ENCODE data around the gene CAPS. TPM values are rescaled to one million over a fixed set of nuclear protein-coding genes. Genes with fewer than 3 reads are reported as not detected.

Gene CAPS
- polyA plus RNA-seq, 1 donor, result 16.7 TPM

DNA sequence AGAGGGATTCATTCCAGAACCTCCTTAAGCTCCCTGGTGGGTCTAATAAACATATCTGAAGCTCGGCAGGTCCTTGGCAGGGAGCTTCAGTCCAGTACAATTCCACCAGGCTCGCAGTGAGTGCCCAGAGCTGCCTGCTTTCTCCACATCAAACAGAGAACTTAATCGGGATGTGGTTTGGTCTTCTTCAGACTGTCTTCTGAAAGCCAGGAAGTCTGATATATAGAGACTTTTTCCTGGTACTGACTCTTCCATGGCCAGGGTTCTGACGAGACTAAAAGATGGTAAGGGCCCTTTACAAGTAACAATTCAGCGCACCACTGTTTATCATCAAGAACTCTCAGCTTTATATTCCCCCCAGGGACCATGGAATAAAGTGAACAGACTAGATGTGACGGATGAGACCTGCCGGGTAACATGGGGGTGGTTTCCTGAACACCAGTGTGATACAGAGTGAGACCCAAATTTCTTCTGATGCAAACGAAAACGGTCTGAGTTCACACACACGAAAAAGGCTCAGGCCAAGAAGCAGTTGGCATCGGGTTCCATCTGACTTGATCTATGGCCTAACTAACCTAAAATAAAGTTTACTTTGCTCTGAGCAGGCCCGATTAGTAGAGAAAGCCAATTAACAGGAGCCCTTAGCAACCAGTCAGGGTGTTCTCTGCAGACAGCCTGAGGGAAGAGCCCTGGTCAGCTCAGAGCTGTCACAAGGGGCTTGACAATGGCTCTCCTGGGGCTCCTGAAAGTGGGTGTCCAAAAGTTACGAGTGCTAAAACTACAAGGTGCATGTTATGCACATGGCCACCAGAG lies 34.9 kb downstream of the CAPS start:
- Histone ChIP-seq H3K27me3 (ENCODE audit: control insufficient read depth, insufficient read depth, low read length) (no peaks in the 10 kb centered on the region), H3K36me3 (ENCODE audit: control insufficient read depth, insufficient read depth, low read length) (peaks cover 28% of the 10 kb centered on the region), H3K9me3 (ENCODE audit: control insufficient read depth, low read depth, low read length) (no peaks in the 10 kb centered on the region), H3K27ac (ENCODE audit: low read length) (peak overlapping the region; percentile 12), H3K4me3 (ENCODE audit: low read length) (no peak overlapping the region), H3K4me1 (ENCODE audit: control insufficient read depth, insufficient read depth, low read length) (peaks cover 44% of the 10 kb centered on the region)
- WGBS (ENCODE audit: insufficient coverage, low lambda C conversion rate), result 80% methylated on average over 1 of the region's 13 CpGs
- no peak for DNase-seq

DNA sequence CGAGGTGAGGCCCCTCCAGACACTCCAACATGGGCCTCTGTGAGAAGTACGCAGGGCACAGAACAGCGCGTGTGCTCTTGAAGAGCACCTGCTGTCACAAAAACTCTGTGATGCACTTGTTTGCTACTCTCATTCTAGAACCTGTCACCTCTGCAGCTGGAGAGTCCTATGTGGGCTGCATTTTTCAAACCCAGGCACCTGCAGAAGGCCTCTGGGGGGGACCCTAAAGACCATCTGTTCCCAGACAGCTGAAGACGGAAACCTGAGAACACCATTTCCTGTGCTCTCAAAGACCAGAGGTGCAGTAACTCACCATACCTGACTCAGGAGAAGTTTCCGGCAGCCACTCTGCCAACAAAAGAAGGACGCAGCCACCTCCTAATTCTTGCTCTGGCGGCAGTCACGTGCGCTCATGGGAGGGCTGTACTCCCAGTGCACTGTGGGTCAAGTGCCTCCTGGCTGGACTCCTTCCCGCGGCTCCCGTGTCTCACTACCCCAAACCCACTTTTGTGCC lies 35.8 kb downstream of the CAPS start:
- Histone ChIP-seq H3K4me1 (ENCODE audit: control insufficient read depth, insufficient read depth, low read length) (peaks cover 52% of the 10 kb centered on the region), H3K9me3 (ENCODE audit: control insufficient read depth, low read depth, low read length) (no peaks in the 10 kb centered on the region), H3K27me3 (ENCODE audit: control insufficient read depth, insufficient read depth, low read length) (no peaks in the 10 kb centered on the region), H3K4me3 (ENCODE audit: low read length) (no peak overlapping the region), H3K27ac (ENCODE audit: low read length) (peak overlapping the region; percentile 12), H3K36me3 (ENCODE audit: control insufficient read depth, insufficient read depth, low read length) (peaks cover 28% of the 10 kb centered on the region)
- no peak for DNase-seq
- no CpG with 5 or more reads among the region's 13 CpGs for WGBS (ENCODE audit: insufficient coverage, low lambda C conversion rate)

DNA sequence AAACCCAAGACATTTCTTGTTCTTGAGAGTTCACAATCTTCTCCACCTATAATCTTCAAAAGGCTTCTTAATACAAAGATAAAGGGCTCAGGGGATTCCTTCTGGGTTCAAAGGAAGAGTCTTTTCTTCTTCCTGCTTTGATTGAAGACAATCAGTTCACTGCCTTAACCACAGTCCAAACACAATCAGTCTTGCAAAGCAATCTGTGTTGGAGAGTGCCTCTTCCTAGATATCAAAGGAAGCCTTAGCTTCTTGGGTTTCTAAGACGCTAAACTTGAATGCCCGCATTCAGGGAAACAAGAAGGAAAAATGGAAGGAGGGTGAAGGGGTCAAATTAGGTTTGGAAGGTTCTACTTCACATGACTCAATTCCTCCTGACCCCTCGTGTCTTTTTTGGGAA lies 36.7 kb downstream of the CAPS start:
- Histone ChIP-seq H3K4me3 (ENCODE audit: low read length) (no peak overlapping the region), H3K27me3 (ENCODE audit: control insufficient read depth, insufficient read depth, low read length) (no peaks in the 10 kb centered on the region), H3K9me3 (ENCODE audit: control insufficient read depth, low read depth, low read length) (no peaks in the 10 kb centered on the region), H3K4me1 (ENCODE audit: control insufficient read depth, insufficient read depth, low read length) (peaks cover 58% of the 10 kb centered on the region), H3K27ac (ENCODE audit: low read length) (no peak overlapping the region), H3K36me3 (ENCODE audit: control insufficient read depth, insufficient read depth, low read length) (peaks cover 23% of the 10 kb centered on the region)
- no peak for DNase-seq
- no CpG with 5 or more reads among the region's 3 CpGs for WGBS (ENCODE audit: insufficient coverage, low lambda C conversion rate)

DNA sequence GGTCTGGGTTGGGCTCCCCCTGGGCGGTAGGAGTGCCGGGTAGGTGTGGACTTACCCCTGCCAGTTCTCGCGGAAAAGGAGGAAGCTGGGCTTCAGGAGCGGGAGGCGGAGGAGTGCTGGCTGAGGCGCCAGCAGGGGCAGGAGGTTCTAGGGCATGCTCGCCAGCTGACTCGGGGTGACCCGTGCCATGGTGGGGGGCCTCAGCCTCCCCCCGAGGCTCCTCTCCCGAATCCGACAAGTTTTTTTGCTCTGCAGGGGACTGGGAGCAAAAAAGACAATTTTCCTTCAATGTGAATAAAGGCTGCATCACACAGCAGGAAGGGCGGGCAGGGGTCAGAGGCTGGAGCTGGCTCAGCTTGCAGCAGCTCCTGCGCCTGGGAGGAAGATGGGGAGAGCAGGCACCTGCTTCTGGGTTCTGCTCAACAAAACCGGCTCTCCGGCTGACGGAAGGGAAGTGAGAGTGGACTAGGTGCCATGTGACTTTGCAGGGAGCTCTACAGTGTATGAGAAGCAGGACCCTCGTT lies 37.3 kb downstream of the CAPS start:
- DNase-seq, result no peak
- no peak overlapping the region for H3K4me3 ChIP-seq (ENCODE audit: low read length)
- H3K9me3 ChIP-seq (ENCODE audit: control insufficient read depth, low read depth, low read length), result no peaks in the 10 kb centered on the region
- H3K27me3 ChIP-seq (ENCODE audit: control insufficient read depth, insufficient read depth, low read length), result no peaks in the 10 kb centered on the region
- peaks cover 18% of the 10 kb centered on the region for H3K36me3 ChIP-seq (ENCODE audit: control insufficient read depth, insufficient read depth, low read length)
- peak overlapping the region; percentile 18 for H3K27ac ChIP-seq (ENCODE audit: low read length)
- peaks cover 59% of the 10 kb centered on the region for H3K4me1 ChIP-seq (ENCODE audit: control insufficient read depth, insufficient read depth, low read length)
- no CpG with 5 or more reads among the region's 19 CpGs for WGBS (ENCODE audit: insufficient coverage, low lambda C conversion rate)

DNA sequence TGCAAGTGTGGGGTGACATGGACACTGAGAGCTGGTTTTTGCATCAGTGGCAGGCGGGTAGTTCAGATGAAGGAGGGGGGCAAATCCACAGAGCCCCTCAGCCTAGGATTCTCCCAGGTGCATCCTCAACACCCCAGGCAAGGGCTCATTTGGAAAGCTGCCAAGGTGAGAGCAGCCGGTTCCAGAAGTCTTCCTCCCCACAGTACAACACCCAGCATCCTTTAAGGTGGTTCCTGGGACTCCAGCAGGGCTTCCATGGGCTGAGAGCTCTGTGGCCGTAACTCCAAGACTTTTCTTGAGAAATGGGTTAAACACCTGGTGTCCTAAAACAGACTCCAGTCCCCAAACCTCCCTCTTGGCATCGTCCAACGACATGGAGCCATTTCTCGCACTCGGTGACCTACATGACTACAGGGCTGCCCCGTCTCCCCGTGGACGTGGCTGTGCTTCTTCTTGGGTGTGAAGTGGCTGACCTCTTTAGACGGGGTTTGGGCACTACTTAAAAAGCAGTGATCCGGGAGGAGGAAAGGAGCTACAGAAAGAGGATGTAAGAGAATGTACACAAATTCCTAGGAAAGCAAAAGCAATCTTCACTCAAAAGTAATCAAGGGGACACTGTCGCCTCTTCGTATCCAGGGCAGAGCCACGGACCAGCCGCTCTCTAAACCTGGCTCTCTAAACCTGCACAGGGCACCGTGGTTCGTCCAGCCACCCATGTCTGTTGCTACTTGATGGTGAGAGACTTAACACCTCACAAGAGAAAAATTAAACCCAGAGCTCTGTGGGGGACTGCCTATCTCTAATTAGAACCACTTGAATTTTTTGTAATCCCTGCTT lies 38.4 kb downstream of the CAPS start:
- H3K9me3 ChIP-seq (ENCODE audit: control insufficient read depth, low read depth, low read length), result no peaks in the 10 kb centered on the region
- no peak overlapping the region for H3K27ac ChIP-seq (ENCODE audit: low read length)
- no peak for DNase-seq
- no peak overlapping the region for H3K4me3 ChIP-seq (ENCODE audit: low read length)
- peaks cover 18% of the 10 kb centered on the region for H3K36me3 ChIP-seq (ENCODE audit: control insufficient read depth, insufficient read depth, low read length)
- H3K4me1 ChIP-seq (ENCODE audit: control insufficient read depth, insufficient read depth, low read length), result peaks cover 65% of the 10 kb centered on the region
- no CpG with 5 or more reads among the region's 18 CpGs for WGBS (ENCODE audit: insufficient coverage, low lambda C conversion rate)
- H3K27me3 ChIP-seq (ENCODE audit: control insufficient read depth, insufficient read depth, low read length), result no peaks in the 10 kb centered on the region

DNA sequence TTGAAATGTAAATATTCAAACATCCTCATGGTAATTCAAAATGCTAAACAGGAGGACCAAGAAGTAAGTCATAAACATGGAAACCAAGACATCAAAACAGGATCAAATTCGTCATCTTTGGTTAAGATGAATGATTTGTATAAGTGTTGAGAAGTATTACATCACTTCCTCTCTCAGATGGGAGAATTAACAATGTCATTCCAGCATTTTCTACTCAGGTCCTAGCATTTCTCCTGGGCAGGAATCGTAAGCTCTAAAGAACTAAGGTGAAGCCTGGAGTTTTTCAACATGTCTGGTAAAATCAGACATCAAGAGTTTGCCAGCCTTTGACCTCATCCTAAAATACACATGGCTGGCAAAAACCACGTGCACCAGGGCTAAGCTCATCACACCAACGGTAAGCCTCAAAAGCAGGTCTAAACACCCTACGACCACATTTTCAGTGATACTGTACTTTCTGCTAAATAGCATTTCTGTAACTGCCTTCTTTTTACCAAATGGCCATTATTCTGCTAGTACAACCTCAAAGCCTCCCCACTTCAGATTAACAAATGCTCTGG lies 39.1 kb downstream of the CAPS start:
- no peaks in the 10 kb centered on the region for H3K9me3 ChIP-seq (ENCODE audit: control insufficient read depth, low read depth, low read length)
- peaks cover 65% of the 10 kb centered on the region for H3K4me1 ChIP-seq (ENCODE audit: control insufficient read depth, insufficient read depth, low read length)
- no peaks in the 10 kb centered on the region for H3K27me3 ChIP-seq (ENCODE audit: control insufficient read depth, insufficient read depth, low read length)
- H3K27ac ChIP-seq (ENCODE audit: low read length), result peak overlapping the region; percentile 36
- DNase-seq, result no peak
- WGBS (ENCODE audit: insufficient coverage, low lambda C conversion rate), result 80% methylated on average over 1 of the region's 5 CpGs
- peaks cover 19% of the 10 kb centered on the region for H3K36me3 ChIP-seq (ENCODE audit: control insufficient read depth, insufficient read depth, low read length)
- no peak overlapping the region for H3K4me3 ChIP-seq (ENCODE audit: low read length)

DNA sequence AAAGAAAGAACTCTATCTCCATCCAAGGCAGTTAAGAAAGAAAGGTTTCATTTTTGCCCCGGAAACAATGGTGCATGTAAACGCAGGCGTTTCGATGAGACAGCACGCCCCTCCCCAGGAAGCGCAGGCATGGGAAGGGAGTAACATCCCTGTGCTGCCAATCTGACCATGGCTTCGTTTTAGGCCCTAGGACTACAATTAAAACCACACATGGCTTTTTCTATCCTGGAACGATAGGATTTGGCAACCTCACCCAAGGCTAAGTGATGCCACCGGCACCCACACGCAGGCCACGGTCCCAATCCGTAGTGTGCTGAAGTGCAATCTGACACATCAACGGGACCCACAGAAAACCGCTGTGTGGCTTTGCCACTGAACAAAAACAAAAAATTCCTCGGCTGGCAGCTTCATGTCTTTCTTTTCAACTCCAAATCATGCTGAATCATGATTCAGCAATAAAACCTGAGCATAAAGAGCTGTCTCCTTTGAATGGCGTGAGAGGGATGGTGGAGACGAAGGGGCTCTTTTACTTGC lies 39.7 kb downstream of the CAPS start:
- Histone ChIP-seq H3K9me3 (ENCODE audit: control insufficient read depth, low read depth, low read length) (no peaks in the 10 kb centered on the region), H3K27ac (ENCODE audit: low read length) (peak overlapping the region; percentile 36), H3K27me3 (ENCODE audit: control insufficient read depth, insufficient read depth, low read length) (no peaks in the 10 kb centered on the region), H3K4me3 (ENCODE audit: low read length) (no peak overlapping the region), H3K4me1 (ENCODE audit: control insufficient read depth, insufficient read depth, low read length) (peaks cover 71% of the 10 kb centered on the region), H3K36me3 (ENCODE audit: control insufficient read depth, insufficient read depth, low read length) (peaks cover 20% of the 10 kb centered on the region)
- no CpG with 5 or more reads among the region's 17 CpGs for WGBS (ENCODE audit: insufficient coverage, low lambda C conversion rate)
- no peak for DNase-seq

DNA sequence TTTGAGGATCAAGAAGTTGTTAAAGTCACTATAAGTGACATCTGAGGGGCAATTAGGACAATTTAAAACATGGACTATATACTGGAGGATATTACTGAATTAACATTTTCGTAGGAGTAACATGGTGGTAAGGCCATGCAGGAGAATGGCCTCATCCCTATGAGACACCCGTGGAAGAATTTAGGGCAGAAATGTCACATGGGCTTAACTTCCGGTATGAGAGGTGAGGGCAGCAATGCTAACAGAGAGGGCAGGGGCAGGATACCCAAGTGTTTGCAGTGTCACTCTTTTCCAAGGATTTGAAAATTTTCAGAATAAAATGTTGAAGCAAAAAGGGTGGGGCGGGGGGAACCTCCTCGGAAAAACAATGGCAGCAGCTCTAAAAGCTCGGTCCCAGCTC lies 40.2 kb downstream of the CAPS start:
- no peak for DNase-seq
- peak overlapping the region; percentile 36 for H3K27ac ChIP-seq (ENCODE audit: low read length)
- H3K9me3 ChIP-seq (ENCODE audit: control insufficient read depth, low read depth, low read length), result no peaks in the 10 kb centered on the region
- H3K4me1 ChIP-seq (ENCODE audit: control insufficient read depth, insufficient read depth, low read length), result peaks cover 73% of the 10 kb centered on the region
- H3K27me3 ChIP-seq (ENCODE audit: control insufficient read depth, insufficient read depth, low read length), result no peaks in the 10 kb centered on the region
- no CpG with 5 or more reads among the region's 6 CpGs for WGBS (ENCODE audit: insufficient coverage, low lambda C conversion rate)
- no peak overlapping the region for H3K4me3 ChIP-seq (ENCODE audit: low read length)
- H3K36me3 ChIP-seq (ENCODE audit: control insufficient read depth, insufficient read depth, low read length), result peaks cover 18% of the 10 kb centered on the region

DNA sequence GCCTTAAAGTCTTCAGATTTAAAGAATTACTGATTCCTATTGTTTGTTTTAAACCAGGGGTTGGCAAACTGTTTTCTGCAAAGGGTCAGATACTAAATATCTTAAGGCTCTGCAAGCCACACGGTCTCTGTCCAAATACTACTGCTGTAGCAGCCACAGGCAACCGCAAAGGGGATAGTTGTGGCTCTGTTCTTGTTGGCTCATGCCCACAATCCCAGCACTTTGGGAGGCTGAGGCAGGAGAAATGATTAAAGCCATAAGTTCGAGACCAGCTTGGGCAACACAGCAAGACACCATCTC lies 41.5 kb downstream of the CAPS start:
- Histone ChIP-seq H3K27me3 (ENCODE audit: control insufficient read depth, insufficient read depth, low read length) (no peaks in the 10 kb centered on the region), H3K27ac (ENCODE audit: low read length) (no peak overlapping the region), H3K36me3 (ENCODE audit: control insufficient read depth, insufficient read depth, low read length) (peaks cover 9% of the 10 kb centered on the region), H3K4me3 (ENCODE audit: low read length) (no peak overlapping the region), H3K4me1 (ENCODE audit: control insufficient read depth, insufficient read depth, low read length) (peaks cover 80% of the 10 kb centered on the region), H3K9me3 (ENCODE audit: control insufficient read depth, low read depth, low read length) (no peaks in the 10 kb centered on the region)
- no peak for DNase-seq
- WGBS (ENCODE audit: insufficient coverage, low lambda C conversion rate), result no CpG with 5 or more reads among the region's 3 CpGs

DNA sequence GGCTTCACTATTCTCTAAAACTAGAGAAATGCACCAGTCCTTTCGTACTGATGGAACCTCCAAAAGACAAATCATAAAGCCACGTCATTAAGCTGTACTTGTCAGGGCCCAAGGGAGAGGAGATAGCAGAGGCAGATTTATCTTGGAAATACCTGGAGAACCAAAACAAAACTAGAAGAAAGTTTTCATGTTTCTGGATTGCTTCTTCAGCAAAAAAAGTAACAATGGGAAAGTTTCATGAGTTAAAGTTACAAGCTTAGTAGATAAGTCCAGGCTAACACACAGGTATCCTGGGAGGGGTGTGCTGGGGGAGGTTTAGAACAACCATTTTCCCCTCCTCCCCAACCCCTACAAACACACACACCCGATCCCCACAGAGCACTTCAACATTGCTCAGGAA lies 42.3 kb downstream of the CAPS start:
- Histone ChIP-seq H3K27me3 (ENCODE audit: control insufficient read depth, insufficient read depth, low read length) (no peaks in the 10 kb centered on the region), H3K4me3 (ENCODE audit: low read length) (no peak overlapping the region), H3K4me1 (ENCODE audit: control insufficient read depth, insufficient read depth, low read length) (peaks cover 80% of the 10 kb centered on the region), H3K36me3 (ENCODE audit: control insufficient read depth, insufficient read depth, low read length) (peaks cover 9% of the 10 kb centered on the region), H3K27ac (ENCODE audit: low read length) (peak overlapping the region; percentile 54), H3K9me3 (ENCODE audit: control insufficient read depth, low read depth, low read length) (no peaks in the 10 kb centered on the region)
- DNase-seq, result no peak
- no CpG with 5 or more reads among the region's 3 CpGs for WGBS (ENCODE audit: insufficient coverage, low lambda C conversion rate)
